GM21526 (cell line): ENCODE data around the gene CHST8.
"Not testable (repeated sequence)": the region's sequence is repeated elsewhere in the genome, so short reads cannot be mapped to it uniquely, and the experiment has no call there.

Source experiments
- ATAC-seq: cut with Tn5 transposase; IDR thresholded peaks from one replicate; pipeline ENCODE4 v1.9.1; 2021; ENCODE audit warnings: moderate library complexity; ENCODE audit not compliant: unreplicated experiment, low FRiP score

The CHST8 gene

GRCh38 chr19:33686687-33687480 lies 65.1 kb downstream of the CHST8 start:
- ATAC-seq, result no peak

GRCh38 chr19:33687481-33688170 lies 65.9 kb downstream of the CHST8 start:
- no peak for ATAC-seq

- ATAC-seq, result no peak
Measured at GRCh38 chr19:33688171-33688992, 66.6 kb downstream of the CHST8 start.

GRCh38 chr19:33689138-33689746 lies 67.5 kb downstream of the CHST8 start:
- no peak for ATAC-seq

- no peak for ATAC-seq
Measured at GRCh38 chr19:33689868-33690267, 68.1 kb downstream of the CHST8 start.

DNA sequence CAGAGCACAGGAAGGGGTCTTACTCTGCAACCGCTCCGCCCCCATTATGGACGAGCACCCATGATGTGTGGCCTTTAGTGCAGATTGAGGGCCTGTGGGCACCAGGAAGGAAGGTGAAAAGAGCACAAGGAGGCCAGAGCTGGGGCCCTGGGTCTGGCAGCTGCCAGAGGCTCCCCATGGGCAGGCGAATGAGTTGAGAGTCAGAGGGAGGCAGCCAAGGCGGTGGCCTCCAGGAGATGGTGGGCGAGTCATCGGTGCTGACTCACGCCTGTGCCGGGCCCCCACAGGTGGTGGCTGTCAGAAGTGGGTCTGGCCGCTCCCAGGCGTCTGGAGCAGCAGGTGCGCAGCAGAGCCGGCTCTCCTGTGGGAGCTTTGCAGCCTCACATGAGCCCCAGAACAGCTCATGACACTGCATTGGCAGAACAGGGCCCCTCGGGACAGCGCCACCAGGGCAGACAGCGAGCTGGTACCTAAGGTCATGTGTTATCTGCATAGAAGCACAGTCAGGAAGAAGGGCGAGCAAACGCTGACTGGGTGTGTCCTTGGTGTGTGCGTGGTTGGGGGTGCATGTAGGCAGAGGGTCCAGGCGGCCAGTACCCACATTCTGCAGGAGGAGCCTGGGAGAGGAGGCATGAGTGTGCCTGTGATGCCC lies 68.8 kb downstream of the CHST8 start:
- ATAC-seq, result no peak

DNA sequence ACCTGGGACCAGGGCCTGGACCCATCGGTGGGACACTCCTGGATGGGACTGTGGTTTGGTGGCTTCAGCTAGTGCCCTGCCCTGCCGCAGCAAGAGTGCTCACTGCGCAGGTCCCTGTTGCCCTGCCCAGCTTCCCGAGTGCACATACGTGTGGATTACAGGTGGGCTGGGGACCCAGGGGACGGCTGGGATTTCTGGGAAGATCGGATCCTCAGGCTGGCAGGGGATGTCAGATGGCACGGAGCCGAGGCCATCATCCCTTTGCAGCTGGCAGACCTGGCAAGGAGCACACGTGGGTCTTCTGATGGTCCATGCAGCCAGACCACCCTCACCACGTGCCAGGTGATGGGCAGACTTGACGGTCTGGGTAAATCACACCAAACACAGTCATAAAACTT lies 69.3 kb downstream of the CHST8 start:
- ATAC-seq, result no peak

DNA sequence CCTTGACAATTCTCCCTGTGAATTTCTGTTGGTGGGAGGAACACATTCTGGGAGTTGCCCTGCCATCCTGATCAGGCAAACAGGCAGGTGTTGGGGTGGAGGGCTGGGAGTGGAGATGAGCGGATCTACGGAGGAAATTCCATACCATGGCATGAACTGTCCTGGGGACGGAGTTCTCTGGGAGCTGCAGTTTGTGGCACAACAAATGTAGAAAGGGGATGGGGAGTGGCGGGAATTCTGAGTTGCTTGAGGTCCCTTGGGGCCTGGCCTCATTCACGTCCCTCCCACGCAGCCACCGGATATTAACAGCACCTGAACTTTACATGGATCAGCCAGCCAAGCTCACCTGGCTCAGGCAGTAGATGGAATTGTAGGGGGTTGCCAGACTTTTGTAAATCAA lies 70.0 kb downstream of the CHST8 start:
- ATAC-seq, result no peak

- ATAC-seq, result no peak
Measured at GRCh38 chr19:33693678-33694077, 71.9 kb downstream of the CHST8 start.

DNA sequence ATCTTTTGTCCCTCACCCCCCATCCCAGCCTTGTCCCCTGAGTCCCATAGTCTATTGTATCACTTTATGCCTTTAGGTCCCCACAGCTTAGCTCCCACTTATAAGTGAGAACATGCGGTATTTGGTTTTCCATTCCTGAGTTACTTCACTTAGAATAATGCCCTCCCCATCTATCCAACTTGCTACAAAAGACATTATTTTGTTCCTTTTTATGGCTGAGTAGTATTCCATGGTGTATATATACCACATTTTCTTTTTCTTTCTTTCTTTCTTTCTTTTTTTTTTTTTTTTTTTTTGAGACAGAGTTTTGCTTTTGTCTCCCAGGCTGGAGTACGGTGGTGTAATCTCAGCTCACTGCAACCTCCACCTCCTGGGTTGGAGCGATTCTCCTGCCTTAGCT lies 73.8 kb downstream of the CHST8 start:
- not testable (repeated sequence) for ATAC-seq

- ATAC-seq, result no peak
Measured at GRCh38 chr19:33697766-33698165, 76.0 kb downstream of the CHST8 start.

DNA sequence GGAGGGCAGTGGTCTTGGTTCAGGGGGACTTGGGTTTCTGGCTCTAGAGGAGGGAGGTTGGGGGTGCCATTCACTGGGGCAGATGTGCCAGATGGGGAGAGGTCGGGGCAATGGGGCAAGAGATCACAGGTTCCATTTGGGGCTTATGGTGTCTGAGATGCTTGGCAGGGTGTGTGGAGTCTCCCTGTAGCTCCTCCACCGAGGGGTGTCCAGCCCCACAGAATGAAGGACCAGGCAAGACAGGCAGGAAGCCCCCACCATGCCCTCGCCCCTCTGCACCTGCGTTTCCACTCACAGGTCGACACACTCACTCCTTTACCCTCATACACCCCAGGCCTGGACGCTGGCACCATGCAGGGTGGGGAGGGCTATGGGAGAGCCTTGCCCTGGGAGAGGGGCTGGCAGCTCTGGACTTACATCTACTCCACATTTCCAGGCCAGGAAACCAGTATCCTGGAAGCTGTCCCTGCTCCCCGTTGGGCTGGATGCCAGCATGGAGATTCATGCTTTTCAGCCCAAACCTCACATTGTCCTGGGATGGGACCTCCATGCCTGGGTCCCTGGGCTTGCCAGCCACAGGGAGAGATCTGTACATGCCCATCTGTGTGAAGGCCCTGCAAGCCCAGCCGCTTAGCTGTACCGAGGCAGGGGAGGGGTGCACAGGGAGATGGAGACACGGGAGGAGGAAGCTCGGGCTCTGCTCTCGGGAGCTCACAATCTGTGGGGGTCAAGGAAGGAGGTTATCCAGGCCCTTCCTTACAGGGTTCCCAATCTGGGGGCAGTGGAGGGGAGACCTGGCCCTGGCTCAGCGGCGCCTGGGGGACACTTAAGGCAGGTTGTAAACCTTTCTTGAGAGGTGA lies 77.1 kb downstream of the CHST8 start:
- ATAC-seq, result no peak

DNA sequence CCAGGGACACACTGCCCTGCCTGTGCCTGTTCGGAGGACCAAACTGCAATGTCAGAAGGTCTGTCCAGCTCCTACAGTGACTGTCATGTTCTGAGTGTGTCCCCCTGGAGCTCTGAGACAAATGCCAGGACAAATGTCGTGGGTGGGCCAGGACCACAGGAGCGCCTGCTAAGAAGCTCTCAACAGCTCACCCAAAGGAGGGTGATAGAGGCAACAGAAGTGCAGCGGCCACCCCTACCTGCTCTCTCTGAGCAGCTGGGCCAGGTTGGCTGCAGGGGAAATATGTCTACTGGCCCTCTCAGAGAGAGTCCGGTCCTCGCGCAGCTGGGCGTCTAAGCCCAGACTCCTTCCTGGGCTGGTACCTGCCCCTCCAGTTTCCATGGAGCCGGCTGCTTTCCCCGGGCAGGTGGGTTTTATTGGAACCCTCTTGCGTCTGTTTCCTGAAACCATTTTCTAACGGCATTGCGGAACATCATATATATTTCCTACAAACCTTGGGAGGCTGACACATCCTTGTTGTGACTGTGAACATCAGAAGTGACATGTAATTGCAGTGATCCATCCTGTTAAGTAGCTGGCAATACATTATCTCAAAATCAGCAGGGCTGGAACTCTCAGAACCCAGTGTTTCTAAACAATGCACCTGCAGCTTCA lies 78.1 kb downstream of the CHST8 start:
- ATAC-seq, result no peak

GRCh38 chr19:33700408-33701013 lies 78.8 kb downstream of the CHST8 start:
- no peak for ATAC-seq

GRCh38 chr19:33701565-33701964 lies 79.8 kb downstream of the CHST8 start:
- no peak for ATAC-seq

DNA sequence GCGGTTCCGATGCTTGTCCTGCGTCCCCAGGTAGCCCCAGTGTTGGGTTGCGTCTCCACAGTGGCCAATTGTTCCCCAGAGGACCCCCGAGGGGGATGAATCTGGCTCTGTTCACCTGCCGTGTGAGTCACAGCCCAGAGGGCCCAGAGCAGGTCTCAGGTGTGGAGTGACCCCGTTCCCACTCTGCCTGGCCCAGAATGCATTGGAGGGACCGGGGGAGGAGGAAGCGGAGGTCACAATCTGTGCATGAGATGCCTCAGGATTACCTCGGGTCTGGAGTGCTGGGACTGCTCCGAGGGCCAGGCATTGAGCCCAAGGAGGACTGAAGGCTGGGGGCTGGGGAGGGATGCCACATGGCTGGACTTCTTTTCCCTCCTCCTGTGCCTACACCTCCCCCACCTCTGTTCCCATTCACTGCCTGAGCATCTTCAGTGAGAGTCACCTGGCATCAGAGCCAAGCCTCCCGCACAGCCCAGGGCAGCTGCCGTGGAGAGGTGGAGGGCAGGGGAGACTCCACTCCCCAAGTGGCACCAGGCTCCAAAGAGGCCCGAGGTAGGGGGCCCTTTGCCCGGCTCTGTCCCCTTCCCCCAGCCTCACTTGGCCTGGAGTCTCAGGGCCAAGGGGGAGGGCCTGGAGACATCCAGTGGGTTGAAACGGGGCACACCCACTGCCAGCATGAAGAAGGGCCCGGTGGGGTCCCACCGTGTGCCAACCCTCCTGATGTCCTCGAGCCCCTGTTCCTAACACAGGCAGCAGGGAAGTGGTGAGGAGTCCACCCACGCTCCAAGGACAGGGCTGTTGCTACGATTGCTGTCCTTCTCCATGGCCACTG lies 81.1 kb downstream of the CHST8 start:
- ATAC-seq, result no peak

GRCh38 chr19:33703438-33703750 lies 81.6 kb downstream of the CHST8 start:
- no peak for ATAC-seq

DNA sequence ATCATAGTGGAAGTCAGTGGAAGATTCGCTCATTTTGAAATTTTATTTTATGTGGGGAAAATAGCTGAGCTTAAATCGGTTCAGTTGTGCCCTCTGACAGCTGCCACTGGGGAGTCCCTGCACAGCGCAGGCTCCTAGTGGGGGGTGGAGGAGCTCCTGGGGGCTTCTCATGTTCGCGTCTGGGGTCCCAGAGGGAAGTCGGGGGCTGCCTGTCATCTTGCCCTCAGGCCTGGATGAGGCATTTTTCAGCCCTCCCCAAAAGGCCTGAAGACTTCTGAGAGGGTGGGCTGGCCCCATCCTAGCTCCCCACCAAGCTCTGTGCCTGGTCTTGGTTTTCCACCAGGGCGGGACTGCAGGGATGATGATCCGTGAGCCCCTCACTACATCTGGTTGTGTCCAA lies 82.1 kb downstream of the CHST8 start:
- no peak for ATAC-seq
